GM12891 (cell line): ENCODE results near the gene AMN1.

Source experiments
- PAX5 ChIP-seq: IDR thresholded peaks from 2 replicates; pipeline ENCODE4 v1.6.1; 2011; ENCODE audit warnings: low read length, moderate library complexity, mild to moderate bottlenecking; ENCODE audit not compliant: insufficient read depth, severe bottlenecking
- POLR2A ChIP-seq: IDR thresholded peaks from 2 replicates; pipeline ENCODE4 v1.6.1; 2011; ENCODE audit warnings: low read depth, low read length, control low read depth
- POLR2AphosphoS5 ChIP-seq: IDR thresholded peaks from 2 replicates; pipeline ENCODE4 v1.6.1; 2011; ENCODE audit warnings: low read depth, low read length, control low read depth
- POU2F2 ChIP-seq: IDR thresholded peaks from 2 replicates; pipeline ENCODE4 v1.6.1; 2011; ENCODE audit warnings: low read depth, mild to moderate bottlenecking, control low read depth, low read length, moderate library complexity
- SPI1 ChIP-seq: IDR thresholded peaks from 2 replicates; pipeline ENCODE4 v1.6.1; 2011; ENCODE audit warnings: low read depth, low read length, control low read depth
- TAF1 ChIP-seq: IDR thresholded peaks from 2 replicates; pipeline ENCODE4 v1.6.1; 2011; ENCODE audit warnings: low read depth, low read length, control low read depth

DNA sequence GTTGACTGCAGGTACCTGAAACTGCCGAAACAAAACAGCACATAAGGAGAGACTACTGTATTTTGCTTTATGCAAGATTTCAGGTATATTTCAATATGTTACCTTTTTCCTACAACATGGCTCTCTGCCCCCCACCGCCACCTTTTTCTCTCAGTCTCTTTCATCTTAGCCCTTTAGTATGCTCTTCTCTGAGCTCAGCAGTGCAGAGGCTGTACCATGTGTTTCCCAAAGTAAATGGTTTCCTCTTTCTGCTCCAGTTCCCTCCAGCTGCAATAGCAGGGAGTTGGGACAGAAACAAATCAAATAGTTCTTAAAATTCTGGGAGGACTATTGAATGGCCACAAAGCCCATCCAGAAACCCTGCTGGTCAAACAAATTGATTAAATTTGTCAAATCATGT is 4.3 kb downstream of the AMN1 start:
- TF ChIP-seq POLR2A (no peak), POLR2AphosphoS5 (no peak), POU2F2 (no peak), TAF1 (no peak), SPI1 (no peak), PAX5 (no peak)
